ENCODE data around the gene P2RX7.

The P2RX7 gene

DNA sequence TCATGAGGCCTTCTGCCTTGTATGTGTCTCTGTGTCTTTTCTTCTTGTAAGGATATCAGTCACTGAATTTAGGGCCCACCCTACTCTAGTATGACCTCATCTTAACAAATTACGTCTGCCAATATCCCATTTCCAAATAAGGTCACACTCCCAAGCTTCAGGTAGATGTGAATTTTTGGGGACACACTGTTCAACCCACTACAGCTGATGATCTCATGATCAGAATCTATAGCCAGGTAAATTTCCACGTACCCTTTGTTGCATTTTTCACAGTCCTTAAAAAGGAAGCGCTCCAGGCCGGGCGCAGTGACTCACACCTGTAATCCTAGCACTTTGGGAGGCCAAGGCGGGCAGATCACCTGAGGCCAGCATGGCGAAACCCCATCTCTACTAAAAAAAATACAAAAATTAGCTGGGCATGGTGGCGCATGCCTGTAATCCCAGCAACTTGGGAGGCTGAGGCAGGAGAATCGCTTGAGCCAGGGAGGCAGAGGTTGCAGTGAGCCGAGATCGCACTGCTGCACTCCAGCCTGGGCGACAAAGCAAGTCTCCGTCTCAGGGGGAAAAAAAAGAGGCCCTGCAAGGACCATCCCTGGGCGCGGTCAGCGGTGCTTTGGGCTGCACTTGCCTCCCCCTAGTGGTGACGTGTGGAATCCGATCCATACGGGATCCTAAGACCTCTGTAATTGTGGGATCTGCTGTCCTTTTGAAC, 97.3 kb downstream of the P2RX7 start:
- DNase-seq (ENCODE audit: low read depth in 2 of 2), result peak; percentile 44 to 45

DNA sequence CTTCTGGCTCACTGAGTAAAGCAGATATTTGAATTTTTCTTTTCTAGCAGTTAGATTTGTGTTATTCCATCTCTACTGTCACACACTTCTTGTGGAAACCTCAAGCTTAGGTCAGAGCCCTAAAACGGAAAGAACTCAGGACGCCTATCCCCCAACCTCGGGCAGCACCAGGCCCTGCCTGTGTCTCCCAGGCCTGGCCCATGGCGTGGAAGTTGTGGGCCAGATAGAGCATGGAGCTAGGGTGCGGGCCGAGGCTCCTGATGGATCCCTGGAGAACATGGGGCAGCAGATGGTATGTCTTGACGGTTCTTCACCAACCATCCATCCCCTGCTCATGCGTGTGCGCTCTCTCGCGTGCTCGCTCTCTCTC, 97.8 kb downstream of the P2RX7 start:
- DNase-seq (ENCODE audit: low read depth in 2 of 2), result no peak

- DNase-seq (ENCODE audit: low read depth in 2 of 2), result no peak
Measured at GRCh38 chr12:121232163-121232562, 99.5 kb downstream of the P2RX7 start.

- no peak for DNase-seq (ENCODE audit: low read depth in 2 of 2)
Measured at GRCh38 chr12:121232977-121233627, 100.4 kb downstream of the P2RX7 start.

GRCh38 chr12:121233628-121234020, 100.9 kb downstream of the P2RX7 start:
- DNase-seq (ENCODE audit: low read depth in 2 of 2), result no peak

GRCh38 chr12:121236776-121237175, 104.1 kb downstream of the P2RX7 start:
- no peak for DNase-seq (ENCODE audit: low read depth in 2 of 2)

DNA sequence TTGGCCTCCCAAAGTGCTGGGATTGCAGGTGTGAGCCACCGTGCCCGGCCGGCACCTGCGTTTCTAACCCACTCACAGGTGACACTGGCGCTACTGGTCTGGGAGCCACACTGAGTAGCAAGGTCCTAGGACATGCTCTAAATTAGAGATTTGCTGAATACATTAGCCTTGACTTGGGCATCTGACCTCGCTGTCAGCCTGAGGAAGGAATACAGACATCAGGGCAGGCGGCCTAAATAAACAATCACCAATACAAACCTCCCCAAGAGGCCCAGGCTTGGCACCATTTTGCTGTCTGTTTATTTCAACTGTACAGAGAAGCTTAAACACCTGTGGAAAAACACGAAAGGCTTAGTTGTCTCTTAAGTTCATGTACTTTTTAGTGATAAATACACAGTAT, 104.7 kb downstream of the P2RX7 start:
- no peak for DNase-seq (ENCODE audit: low read depth in 2 of 2)
